Panc1 (cell line): ENCODE measurements around the gene SLCO2A1. TPM values are rescaled to one million over a fixed set of nuclear protein-coding genes. Genes with fewer than 3 reads are reported as not detected.

Experiments
- ATAC-seq: fragments of 200-7000 bp; cut with Tn5 transposase; 2 replicates; pipeline ENCODE4 v1.9.1; 2020; ENCODE audit warnings: mild to moderate bottlenecking, moderate library complexity
- BruUV-seq: library from RNA; stranded (reverse); fragments of 400-500 nt; replicated peaks from 2 replicates; lab custom pipeline; 2021; lab: Mats Ljungman, UMichigan
- CTCF ChIA-PET: fragments of 300-600 bp; sonication (Branson Sonifier 250); formaldehyde crosslinking; loops from one replicate; lab custom pipeline; 2022; ENCODE audit warnings: antibody characterized with exemption; lab: Charles Lee
- POLR2A ChIA-PET: fragments of 300-600 bp; sonication (Branson Sonifier 250); formaldehyde crosslinking; loops from one replicate; lab custom pipeline; 2022; ENCODE audit warnings: antibody characterized with exemption; lab: Charles Lee
- DNase-seq: peaks from one replicate; pipeline ENCODE4 v3.0.0-alpha.2; 2010; ENCODE audit warnings: low read depth, low spot score
- H3K27ac ChIP-seq: 2 replicates; pipeline ENCODE4 v1.5.1; 2011; ENCODE audit warnings: mild to moderate bottlenecking, low read length, inconsistent platforms
- H3K27me3 ChIP-seq: fragments of 200-500 bp; sonication (Bioruptor generic); 2 replicates; pipeline ENCODE4 v1.6.0; 2014; ENCODE audit warnings: low read length, inconsistent platforms; ENCODE audit not compliant: control insufficient read depth, insufficient read depth
- H3K36me3 ChIP-seq: fragments of 200-500 bp; sonication (Bioruptor generic); 2 replicates; pipeline ENCODE4 v1.5.1; 2014; ENCODE audit warnings: inconsistent platforms, mild to moderate bottlenecking, low read length, moderate library complexity; ENCODE audit not compliant: control insufficient read depth, insufficient read depth
- H3K4me1 ChIP-seq: 2 replicates; pipeline ENCODE4 v1.5.1; 2011; ENCODE audit warnings: inconsistent platforms, mild to moderate bottlenecking, low read length, moderate library complexity; ENCODE audit not compliant: control insufficient read depth, insufficient read depth
- H3K4me3 ChIP-seq, 2 experiments: 2 replicates each; pipeline ENCODE4 v1.5.1; 2011 to 2012; ENCODE audit warnings: low read depth in 2 of 2, low read length in 2 of 2, mild to moderate bottlenecking in 2 of 2, inconsistent platforms in 1 of 2, moderate library complexity in 1 of 2
- H3K9me3 ChIP-seq: fragments of 200-500 bp; sonication (Bioruptor generic); 2 replicates; pipeline ENCODE4 v1.5.1; 2014; ENCODE audit warnings: low read depth, mild to moderate bottlenecking, inconsistent platforms, low read length, moderate library complexity; ENCODE audit not compliant: control insufficient read depth, insufficient read depth
- CTCF ChIP-seq: fragments of 450-650 bp; IDR thresholded peaks from 2 replicates; pipeline ENCODE4 v1.5.1; 2017; ENCODE audit warnings: mild to moderate bottlenecking
- POLR2AphosphoS5 ChIP-seq: IDR thresholded peaks from 2 replicates; pipeline ENCODE4 v1.6.1; 2012; ENCODE audit warnings: mild to moderate bottlenecking, low read depth, low read length, moderate library complexity
- REST ChIP-seq, 2 experiments: IDR thresholded peaks; 2 replicates each; pipeline ENCODE4 v1.6.1; 2011 to 2012; ENCODE audit warnings: low read depth in 2 of 2, control low read depth in 1 of 2, low read length in 1 of 2, mild to moderate bottlenecking in 1 of 2, moderate library complexity in 1 of 2; ENCODE audit not compliant: insufficient read depth in 1 of 2
- SIN3A ChIP-seq: IDR thresholded peaks from 2 replicates; pipeline ENCODE4 v1.6.1; 2012; ENCODE audit warnings: low read depth, mild to moderate bottlenecking, low read length, moderate library complexity, borderline replicate concordance; ENCODE audit not compliant: insufficient read depth
- TCF7L2 ChIP-seq: IDR thresholded peaks from 2 replicates; pipeline ENCODE4 v1.6.1; 2011; ENCODE audit warnings: mild to moderate bottlenecking, low read depth, low read length, inconsistent platforms
- in situ Hi-C: cut with HindIII; loops from 2 replicates; pipeline ENCODE4 v1.10.0; 2016; ENCODE audit warnings: low sequenced_read_pairs, low pct_unique_long_range_greater_than_20kb
- intact Hi-C: fragments of 100-400 bp; cut with micrococcal nuclease; formaldehyde crosslinking; loops from one replicate; pipeline ENCODE4 v1.10.0; 2022; ENCODE audit not compliant: unreplicated experiment
- total RNA-seq: library from RNA; stranded (reverse); gene quantifications from one replicate; pipeline ENCODE4 v1.2.1, GENCODE V29; 2021; ENCODE audit not compliant: unreplicated experiment

Gene SLCO2A1
- total RNA-seq, 1 experiment from 2014 or later = 0.62 TPM

GRCh38 chr3:133965013-133965570 is 64.6 kb downstream of the SLCO2A1 start:
- TF ChIP-seq POLR2AphosphoS5 = no peak
- no peak for TF ChIP-seq CTCF
- no peak for TF ChIP-seq REST (IDR thresholded peaks at IDR 0.05; ENCODE audit: insufficient read depth in 1 of 2, low read depth in 2 of 2, low read length in 1 of 2)
- TF ChIP-seq SIN3A = no peak
- no peak for TF ChIP-seq TCF7L2
- ATAC-seq (no peak), DNase-seq (no peak)
- POLR2A ChIA-PET = no interaction called here
- H3K36me3 ChIP-seq = no peaks in the 10 kb centered on the region
- H3K4me1 ChIP-seq = no peaks in the 10 kb centered on the region
- no peak overlapping the region for H3K27ac ChIP-seq
- in situ Hi-C loops = no loop called here
- no peaks in the 10 kb centered on the region for H3K9me3 ChIP-seq
- H3K27me3 ChIP-seq = no peaks in the 10 kb centered on the region
- intact Hi-C loops = no loop called here
- CTCF ChIA-PET = interaction anchor here (1.1 kb wide), 1 partner anchor 95 kb away, joined by 3 read pairs; no protein-coding TSS in a partner anchor
- no TSS peak for BruUV-seq
- no peak overlapping the region for H3K4me3 ChIP-seq

GRCh38 chr3:133964547-133964946 is 65.2 kb downstream of the SLCO2A1 start:
- in situ Hi-C loops (no loop called here), intact Hi-C loops (no loop called here)
- H3K27me3 ChIP-seq = no peaks in the 10 kb centered on the region
- POLR2A ChIA-PET = no interaction called here
- no peak for DNase-seq
- H3K4me1 ChIP-seq = no peaks in the 10 kb centered on the region
- no TSS peak for BruUV-seq
- no peak; the same call in 1 of the 2 replicates for ATAC-seq
- H3K4me3 ChIP-seq = no peak overlapping the region
- CTCF ChIA-PET = interaction anchor here (1.1 kb wide), 1 partner anchor 96 kb away, joined by 3 read pairs; no protein-coding TSS in a partner anchor
- H3K36me3 ChIP-seq = no peaks in the 10 kb centered on the region
- TF ChIP-seq CTCF (no peak; the same call in 1 of the 2 replicates), REST (IDR thresholded peaks at IDR 0.05; ENCODE audit: insufficient read depth in 1 of 2, low read depth in 2 of 2, low read length in 1 of 2) (no peak), TCF7L2 (no peak), SIN3A (no peak), POLR2AphosphoS5 (no peak)
- H3K27ac ChIP-seq = no peak overlapping the region
- H3K9me3 ChIP-seq = no peaks in the 10 kb centered on the region
